GM18502 (cell line): ENCODE measurements around the gene PTPRN2.

Experiments used
- ATAC-seq: cut with Tn5 transposase; IDR thresholded peaks from one replicate; pipeline ENCODE4 v1.9.1; 2021; ENCODE audit warnings: mild to moderate bottlenecking; ENCODE audit not compliant: unreplicated experiment, poor library complexity

PTPRN2 gene

DNA sequence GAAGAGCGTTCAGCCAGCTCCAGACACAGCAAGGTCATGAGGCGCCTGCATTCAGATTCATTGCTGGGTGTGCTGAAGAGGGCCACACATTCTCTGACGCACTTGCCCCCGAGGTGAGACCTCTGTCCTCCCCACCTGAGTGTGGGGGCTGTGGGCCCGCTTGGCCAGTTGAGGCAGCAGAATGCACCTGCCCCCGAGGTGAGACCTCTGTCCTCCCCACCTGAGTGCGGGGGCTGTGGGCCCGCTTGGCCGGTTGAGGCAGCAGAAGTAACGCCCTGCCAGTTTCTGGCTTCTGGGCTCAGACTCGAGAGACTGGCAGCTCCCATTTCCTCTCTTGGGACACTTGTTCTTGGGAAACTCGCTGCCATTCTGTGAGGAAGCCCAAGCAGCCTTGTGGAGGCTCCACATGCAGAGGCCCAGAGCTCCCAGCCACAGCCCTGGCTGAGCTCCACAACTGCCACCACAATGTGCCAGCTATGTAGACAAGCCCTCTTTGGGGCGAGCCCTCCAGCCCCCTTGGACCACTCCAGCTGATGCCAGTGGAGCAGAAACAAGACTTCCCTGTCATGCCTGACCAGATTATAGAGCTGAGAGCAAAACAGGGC is 816.8 kb downstream of the PTPRN2 start:
- ATAC-seq: no peak

DNA sequence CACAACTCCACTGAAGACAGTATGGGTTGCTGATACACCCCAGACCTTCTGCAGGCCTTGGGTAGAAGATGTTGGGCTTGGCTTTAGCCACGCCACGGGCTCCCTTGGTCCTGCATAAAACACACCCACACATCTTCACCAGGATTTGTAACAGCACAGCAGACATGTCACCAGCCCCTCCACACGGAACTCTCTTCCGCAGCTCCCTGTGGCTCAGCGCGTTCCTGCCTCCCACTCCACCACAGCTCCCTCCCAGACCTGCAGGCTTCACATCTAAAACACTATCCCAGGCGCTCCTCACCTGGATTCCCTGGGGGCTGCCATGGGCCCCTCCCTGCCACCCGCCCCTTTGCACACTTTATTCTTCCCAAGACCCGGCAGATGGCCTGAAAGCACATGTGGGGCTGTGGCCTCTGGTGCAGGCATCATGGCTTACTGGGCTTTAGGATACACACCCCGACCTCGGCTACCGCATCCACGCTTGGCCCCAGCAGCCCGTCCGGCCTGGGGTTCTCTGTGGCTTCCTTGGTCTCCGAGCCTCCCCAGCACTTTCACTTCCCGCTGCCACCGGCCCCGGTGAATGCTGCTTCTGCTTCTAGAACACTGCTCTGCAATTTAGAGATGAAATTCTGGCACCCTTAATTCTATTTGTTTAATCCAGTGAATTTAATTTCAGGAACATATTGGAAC is 818.0 kb downstream of the PTPRN2 start:
- no peak for ATAC-seq

DNA sequence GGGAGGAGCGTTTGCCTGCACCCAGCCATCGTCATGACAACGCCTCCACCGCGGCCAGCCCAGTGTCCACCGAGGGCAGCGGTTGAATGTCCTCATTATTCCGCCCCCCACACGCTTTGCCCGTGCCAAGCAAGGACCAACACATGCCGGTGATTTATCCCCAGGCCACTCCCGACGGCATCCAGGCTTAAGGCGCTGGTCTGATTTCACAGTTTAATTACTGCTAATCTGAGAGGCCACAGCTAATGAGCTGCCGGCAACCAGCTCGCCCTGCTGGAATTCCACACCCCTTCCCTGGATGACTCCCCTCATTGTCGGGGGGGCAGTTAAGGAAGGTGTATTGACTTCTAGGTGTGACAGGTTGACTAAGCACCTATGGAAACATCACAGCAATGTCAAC is 818.5 kb downstream of the PTPRN2 start:
- no peak for ATAC-seq

DNA sequence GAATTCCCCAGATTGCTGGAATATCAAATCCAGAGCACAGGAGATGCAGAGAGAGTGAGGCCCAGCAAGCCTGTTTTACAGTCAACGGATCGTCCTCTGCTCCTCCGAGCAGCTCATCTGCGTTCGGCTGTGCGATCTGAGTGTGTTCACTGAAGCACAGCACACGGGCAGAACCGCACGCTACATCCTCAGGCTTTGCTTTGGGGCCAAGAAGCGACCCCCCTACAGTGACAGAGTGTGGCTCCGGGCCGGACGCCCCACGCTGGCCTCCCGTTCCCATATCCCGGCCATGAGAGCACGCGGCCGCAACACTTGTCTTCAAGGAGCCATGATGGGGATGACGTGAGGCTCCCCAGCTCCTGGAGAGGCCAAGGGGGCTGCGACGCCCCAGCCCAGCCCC is 819.4 kb downstream of the PTPRN2 start:
- ATAC-seq: no peak

DNA sequence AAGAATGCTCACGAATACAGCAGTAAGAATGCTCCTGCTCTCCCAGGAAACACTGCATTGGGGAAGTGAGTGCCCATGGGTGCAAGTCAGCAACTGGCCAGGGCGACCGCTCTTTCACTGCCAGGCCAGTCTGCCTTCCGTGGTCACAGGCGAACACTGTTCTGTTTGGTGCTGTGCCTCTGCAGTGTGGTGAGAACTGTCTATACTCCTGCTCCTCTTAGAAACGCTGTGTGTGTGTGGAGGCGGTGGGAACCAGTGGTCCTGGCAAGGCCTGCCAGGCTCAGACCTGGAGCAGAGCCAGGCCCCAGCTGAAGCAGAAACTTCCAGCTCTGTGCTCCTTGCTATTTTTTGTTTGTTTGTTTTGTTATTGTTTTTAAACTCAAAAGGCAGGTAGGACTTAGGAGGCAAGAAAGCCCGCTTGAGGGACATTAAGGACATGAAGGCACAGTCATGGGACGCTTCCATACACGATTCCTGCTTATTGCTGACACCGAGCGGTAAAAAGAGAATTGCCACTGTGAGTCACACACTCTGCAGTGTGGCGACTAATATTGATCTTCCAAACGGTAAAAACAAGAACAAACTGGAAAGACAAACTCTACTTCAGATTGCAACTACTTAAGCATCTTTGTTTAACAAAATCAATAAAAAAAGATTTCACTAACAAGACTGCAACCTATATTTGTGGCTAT is 820.0 kb downstream of the PTPRN2 start:
- no peak for ATAC-seq

DNA sequence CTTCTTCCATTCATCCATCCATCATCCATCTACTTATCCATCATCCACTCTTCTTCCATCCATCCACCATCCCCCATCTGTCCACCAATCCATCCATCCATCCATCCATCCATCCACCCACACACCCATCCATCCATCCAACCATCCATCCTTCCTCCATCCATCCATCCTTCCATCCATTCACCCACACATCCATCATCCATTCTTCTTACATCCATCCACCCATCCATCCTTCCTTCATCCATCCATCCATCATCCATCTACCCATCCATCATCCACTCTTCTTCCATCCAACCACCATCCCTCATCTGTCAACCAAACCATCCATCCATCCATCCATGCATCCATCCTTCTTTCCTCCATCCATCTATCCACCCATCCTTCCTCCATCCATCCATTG is 821.5 kb downstream of the PTPRN2 start:
- no peak for ATAC-seq

DNA sequence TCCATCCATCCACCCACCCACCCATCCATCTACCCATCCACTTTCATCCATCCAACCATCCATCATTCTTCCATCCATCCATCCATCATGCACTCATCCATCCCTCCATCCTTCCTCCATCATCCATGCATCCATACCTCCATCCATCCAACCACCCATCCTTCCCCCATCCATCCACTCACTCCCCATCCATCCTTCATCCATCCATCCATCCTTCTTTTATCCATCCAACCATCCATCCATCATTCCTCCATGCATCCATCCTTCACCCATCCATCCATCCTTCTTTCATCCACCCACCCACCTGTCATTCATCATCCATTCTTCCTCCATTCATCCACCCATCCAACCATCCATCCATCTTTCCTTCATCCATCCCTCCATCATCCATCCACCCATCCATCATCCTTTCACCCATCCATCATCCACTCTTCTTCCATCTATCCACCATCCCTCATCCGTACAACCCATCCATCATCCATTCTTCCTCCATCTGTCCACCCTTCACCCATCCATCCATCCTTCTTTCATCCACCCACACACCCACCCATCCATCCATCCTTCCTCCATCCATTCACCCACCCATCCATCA is 822.6 kb downstream of the PTPRN2 start:
- no peak for ATAC-seq

DNA sequence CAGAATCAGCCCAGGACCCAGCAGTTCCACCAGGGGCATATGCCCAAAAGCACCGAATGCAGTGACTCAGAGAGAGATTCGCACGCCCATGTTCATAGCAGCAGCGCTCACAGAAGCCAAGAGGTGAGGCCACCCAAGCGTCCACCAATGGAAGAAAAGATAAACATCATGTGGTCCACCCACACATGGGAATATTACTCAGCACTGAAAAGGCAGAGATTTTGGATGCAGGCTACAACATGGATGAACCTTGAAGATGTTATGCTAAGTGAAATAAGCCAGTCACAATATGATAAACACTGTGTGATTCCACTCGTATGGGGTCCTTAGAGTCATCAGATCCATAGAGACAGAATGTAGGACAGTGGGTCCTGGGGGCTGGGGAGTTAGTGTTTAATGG is 823.4 kb downstream of the PTPRN2 start:
- no peak for ATAC-seq

DNA sequence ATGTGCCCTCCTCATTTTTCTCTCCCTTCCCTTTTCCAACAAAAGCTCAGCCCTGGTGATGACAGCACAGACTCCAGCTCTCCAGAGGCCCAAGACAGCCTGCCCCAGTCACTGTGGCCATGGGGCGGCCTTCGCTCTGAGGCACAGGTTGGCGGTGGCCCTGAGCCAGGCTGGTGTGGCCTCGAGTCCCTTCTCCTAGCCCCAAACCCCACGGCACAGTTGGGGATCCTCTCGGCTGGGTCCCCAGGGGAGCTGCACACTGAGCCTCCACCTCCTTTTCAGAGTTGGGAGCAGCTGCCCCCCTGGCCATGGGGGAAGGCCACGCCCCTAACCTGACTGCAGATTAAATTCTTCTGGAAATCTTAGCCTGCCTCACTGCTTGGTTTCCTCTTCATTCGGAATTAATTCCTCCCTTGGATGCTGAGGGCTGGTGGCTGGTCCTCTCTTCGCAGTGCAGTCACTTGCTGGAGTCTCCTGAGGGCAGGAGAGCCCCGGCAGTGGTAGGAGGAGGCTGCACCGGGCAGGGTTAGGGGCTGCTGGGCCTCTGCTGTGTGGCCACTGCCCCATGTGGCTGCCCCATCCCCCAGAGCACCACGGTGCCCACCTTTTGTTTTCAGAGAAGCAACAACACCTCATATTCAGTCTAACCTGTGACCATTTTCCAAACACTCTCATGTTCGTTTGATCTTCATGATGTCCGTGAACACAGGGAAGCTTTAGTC is 824.2 kb downstream of the PTPRN2 start:
- ATAC-seq: no peak

DNA sequence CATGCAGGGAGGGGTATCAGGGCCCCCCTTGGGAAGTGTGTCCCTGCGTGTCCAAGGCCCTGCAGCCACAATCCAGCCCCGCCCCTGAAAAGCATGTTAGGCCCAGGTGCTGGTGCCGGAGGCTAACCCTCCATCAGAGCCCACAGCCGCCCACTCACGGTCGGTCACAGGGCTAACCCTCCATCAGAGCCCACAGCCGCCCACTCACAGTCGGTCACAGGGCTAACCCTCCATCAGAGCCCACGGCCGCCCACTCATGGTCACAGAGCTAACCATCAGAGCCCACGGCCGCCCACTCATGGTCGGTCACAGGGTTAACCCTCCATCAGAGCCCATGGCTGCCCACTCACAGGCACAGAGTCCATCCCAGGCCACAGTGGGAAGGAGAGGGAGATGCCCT is 824.8 kb downstream of the PTPRN2 start:
- ATAC-seq: no peak

DNA sequence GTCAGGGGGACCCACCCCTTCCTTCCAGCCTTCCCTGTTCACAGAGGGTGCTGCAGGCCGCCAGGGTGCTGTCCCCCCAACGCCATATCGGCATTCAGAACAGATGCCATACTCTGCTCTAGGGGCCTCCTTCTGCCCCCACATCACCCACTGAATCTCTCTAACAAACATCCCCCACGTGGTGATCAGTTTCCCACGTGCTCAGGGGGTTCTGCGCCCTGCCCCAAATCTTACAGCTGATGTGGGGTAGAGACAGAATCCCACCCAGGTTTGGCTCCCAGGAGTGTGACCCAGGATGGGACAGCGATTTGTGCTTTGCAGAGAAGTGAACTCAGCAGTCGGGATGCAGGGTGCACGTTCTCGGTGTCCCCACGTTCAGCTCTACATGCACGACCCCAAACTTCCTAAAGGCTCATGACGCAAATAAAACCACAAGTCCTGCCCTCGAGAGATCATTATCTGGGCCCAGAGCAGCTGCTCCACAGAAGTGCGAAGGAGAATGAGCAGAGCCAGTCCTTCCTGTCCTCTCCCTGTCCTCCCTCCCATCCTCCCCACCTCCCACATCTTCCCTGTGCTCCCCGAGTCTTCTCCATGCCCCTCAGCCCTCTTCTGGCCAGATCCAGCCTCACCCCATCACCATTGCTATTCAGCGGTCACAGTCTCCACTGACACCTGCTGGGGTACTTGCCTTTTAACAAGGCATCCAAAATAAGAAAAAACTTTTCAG is 827.5 kb downstream of the PTPRN2 start:
- ATAC-seq: no peak

DNA sequence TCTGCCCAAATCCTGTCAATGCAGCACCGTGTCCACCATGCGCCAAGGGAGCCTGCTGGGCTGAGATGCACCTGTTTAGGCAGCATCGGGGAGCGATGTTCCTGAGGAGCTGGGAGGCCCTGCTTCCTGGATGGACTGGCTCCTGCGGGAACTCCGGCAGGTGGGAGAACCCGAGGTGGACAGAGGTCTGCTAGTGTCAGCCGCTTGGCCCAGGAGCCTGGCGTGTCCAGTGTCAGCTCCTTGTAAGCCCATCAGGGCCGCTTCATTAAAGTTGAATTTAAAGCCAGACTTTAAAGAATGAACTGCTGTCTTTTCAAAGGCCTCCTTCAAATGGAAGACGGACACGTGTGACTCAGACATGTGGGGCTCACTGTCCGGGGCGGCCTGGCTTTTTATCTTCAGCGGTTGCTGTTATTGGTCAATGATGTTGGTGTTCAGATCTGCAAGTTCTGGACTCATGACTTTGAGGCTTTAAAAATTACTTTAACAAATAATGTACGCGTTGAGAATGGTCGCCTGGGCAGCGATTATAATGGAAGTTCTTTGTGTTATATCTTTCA is 828.3 kb downstream of the PTPRN2 start:
- no peak for ATAC-seq

DNA sequence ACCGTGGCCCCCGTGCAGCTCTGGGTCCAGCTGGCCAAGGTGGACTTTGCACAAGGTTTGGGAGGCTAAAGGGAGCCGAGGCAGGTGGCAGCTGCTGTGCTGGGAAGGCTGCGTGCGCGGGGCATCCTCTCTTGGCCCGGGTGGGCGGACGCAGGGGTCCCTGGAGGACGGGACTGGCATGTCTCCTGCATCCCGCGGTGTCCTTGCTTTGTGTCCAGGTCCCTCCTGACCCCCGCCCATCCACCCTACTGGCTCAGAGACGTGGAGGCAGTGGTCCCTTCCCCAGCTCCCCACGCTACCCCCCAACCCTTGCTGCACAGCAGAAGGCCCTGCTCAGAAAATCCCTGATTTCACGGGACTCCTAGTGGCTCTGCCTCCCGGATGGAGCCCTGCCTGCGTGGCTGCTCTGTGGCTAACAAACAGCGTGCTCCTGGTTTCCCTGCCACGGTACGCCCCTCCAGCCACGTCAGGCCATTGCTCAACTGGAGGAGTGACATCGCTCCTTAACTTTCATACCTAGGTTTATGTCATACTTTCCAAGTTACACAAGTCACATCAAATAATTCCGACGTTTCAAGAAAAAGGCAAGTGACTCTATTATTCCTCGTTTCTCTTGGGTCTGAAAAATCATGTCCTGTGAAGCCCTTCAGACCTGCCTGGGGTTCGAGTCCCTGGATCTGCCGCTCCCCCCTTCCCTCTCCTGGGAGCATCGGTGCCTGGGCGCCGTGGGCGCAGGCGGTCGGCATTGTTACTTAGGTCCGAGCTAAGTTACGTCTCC is 829.0 kb downstream of the PTPRN2 start:
- no peak for ATAC-seq

DNA sequence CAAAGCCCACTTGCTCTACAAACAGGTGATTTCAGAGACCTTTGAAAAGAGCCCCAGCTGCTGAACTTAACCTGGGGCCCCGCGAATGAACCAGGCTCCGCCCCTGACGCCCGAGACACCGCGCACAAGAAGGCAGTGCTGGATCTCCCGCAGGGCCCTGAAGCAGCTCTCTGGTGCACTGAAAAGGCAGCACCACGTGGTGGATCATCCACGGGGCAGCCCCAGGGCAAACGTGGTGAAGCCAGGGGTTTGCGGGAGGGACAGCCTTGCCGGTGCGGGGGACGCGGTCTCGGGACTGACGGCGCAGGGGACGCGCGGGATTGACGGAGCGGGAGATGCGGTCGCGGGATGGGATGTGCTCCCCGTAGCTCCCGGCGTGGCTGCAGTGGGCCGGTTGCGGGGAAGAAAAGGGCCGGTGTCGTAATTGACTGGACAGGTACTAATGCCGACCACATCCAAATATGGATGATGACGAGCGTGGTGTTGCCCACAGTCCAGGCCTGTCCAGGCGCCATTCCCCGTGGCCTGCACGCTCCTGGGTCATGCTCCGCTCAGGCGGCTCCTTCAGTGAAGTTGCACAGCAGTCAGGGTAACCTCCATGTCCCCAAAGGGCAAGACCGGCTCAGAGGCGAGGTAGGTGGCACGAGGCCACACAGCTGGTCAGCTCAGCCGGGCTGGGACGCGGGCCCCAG is 829.7 kb downstream of the PTPRN2 start:
- ATAC-seq: no peak

DNA sequence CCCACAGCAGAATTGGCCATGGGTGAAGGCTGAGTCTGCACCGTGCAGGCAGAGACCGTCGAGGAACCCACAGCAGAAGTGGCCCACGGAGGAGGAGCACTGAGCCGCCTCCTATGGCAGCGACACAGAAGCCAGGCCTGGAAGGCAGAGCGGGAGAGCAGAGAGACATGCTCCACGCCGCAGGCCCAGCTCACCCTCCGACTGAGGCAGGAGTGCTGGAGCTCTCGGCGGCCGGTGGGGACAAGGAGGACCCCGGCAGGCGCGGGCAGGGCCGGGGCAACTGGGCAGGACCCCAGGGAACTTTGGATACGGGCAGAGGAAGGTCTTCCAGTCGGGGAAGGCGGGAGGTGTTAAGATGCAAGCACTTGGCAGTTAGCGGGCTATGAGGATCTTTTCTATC is 830.4 kb downstream of the PTPRN2 start:
- ATAC-seq: no peak

DNA sequence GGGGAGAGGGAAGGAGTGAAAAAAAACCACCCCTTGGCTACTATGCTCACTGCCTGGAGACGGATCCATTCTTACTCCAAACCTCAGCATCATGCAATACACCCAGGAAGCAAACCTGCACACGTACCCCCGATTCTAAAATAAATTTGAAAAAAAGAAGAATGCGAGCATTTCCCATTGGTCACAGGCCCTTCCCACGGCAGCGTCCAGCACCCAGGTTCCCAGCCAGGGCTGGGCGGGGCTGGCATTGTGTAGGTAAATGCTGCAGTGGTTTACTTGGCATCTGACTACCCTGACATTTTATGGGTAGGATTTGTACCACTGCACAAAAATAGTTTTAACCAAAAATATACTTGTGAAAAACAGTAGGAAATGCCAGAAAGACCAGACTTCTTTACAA is 831.9 kb downstream of the PTPRN2 start:
- no peak for ATAC-seq

DNA sequence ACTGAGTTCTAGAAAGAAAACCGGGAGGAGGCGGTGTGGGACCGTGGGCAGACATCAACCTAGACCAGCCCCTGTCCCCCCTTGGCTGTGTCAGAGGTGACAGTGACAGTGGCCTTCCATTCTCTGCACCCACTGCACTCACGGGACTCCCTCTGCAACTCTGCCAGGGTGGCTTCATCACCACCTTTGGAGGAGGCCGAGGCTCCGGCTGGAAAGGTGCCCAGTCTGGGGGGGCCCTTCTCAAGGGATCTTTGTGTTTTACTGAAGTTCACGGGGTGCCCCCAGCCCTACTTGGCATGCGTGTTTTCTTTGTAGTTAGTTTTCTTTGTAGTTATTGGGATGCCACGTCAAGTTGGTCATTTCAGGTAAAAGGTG is 833.2 kb downstream of the PTPRN2 start:
- no peak for ATAC-seq

DNA sequence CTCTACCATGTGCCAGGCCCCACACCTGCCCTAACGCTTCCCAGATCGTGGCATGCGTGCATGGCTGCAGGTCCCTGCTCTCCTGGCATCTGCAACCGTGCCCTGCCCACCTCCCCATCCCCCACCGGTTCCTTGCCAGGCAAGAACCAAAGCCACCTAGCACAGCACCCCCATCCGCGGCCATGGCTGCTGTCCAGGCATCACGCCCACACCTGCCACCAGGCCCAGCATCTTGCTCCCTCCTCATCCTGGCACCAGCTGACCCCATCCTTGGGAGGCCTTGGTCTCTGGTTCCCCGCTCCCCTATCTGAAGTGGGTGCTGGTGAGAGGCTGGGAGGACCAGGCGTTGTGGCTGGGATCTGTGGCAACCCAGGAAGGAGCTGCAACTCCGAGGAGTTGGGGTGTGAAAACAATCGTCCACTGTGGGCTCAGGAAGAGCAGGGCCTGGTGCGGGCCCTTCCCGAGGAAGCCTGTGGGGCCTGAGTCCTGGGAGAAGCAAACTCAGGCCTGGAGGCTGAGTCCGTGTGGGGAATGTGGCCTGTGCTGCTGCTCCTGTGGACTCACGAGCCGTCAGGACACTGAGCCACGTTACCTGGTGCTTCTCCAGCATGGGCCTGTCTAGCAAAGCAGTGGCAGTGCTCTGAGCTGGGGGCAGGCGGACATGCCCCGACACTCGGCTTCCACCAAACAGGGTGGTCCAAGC is 833.8 kb downstream of the PTPRN2 start:
- no peak for ATAC-seq
